ENCODE data around the gene OR2T2. TPM values are rescaled to one million over a fixed set of nuclear protein-coding genes. Genes with fewer than 3 reads are reported as not detected.
"Not testable (repeated sequence)": the region's sequence is repeated elsewhere in the genome, so short reads cannot be mapped to it uniquely, and the experiment has no call there.

The OR2T2 gene
- total RNA-seq, 8 experiments from 2014 or later = 0.31 to 1.7 (median 0.33) TPM; not detected in 3

DNA sequence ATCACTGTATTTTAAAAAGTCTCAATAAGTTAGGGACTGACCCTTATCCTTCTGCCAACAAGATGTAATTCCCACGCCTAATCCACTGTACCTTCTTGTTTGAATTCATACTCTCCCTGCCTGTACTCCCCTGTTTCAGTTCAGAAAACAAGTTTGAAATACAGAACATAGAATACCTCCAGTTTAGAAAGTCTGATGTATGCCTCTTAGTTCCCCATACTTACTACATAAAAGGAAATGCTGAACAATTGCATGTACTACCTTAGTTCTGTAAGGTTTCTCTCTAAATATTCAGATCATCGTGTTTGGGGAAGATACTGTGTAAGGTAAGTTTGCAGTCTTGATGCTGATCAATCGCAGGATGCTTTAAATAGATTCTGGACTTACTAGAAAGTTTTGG, 9.1 kb upstream of the OR2T2 start:
- H3K27ac ChIP-seq; in situ Hi-C loops (cut with MboI; ENCODE audit: low pct_unique_long_range_greater_than_20kb in 2 of 9, low sequenced_read_pairs in 9 of 9, unreplicated experiment in 9 of 9); H3K4me1 ChIP-seq (replicated peaks in 1 of 2); ATAC-seq (replicated peaks in 6 of 8); H3K4me3 ChIP-seq: not testable (repeated sequence)
- 0 to 71% (median 50%) methylated on average over 1 of the region's 3 CpGs; no CpG with 5 or more reads in 5 of the 10 experiments for WGBS, 10 experiments

- WGBS, 10 experiments = no CpG with 5 or more reads among the region's 1 CpG
- in situ Hi-C loops (cut with MboI; ENCODE audit: low pct_unique_long_range_greater_than_20kb in 2 of 9, low sequenced_read_pairs in 9 of 9, unreplicated experiment in 9 of 9); H3K4me1 ChIP-seq (replicated peaks in 1 of 2); ATAC-seq (replicated peaks in 6 of 8); H3K27ac ChIP-seq; H3K4me3 ChIP-seq: not testable (repeated sequence)
Observed at GRCh38 chr1:248438668-248439067, 6.8 kb upstream of the OR2T2 start.

DNA sequence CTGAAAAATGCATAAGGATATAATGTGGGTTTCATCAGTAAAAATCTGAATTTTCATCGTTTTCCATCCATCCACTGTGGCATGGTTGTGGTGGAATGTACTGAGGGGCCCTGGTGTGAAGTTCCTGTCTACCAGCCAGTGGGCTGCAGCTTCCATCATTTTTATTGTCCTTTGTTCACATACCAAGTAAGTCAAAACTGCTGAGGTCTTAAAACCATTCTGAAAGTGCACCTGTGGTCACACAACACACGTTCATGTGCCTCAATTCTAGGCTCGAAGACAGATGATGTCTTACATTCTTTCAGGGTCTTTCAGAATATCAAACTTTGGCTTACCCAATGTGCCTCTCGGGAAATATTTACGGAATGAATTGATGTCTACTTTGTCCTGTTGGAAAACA, 6.2 kb upstream of the OR2T2 start:
- 7 to 63% (median 19%) methylated on average over 1 to 4 of the region's 5 CpGs for WGBS, 10 experiments
- H3K4me3 ChIP-seq; H3K27ac ChIP-seq; ATAC-seq (replicated peaks in 6 of 8); H3K4me1 ChIP-seq (replicated peaks in 1 of 2); in situ Hi-C loops (cut with MboI; ENCODE audit: low pct_unique_long_range_greater_than_20kb in 2 of 9, low sequenced_read_pairs in 9 of 9, unreplicated experiment in 9 of 9): not testable (repeated sequence)

DNA sequence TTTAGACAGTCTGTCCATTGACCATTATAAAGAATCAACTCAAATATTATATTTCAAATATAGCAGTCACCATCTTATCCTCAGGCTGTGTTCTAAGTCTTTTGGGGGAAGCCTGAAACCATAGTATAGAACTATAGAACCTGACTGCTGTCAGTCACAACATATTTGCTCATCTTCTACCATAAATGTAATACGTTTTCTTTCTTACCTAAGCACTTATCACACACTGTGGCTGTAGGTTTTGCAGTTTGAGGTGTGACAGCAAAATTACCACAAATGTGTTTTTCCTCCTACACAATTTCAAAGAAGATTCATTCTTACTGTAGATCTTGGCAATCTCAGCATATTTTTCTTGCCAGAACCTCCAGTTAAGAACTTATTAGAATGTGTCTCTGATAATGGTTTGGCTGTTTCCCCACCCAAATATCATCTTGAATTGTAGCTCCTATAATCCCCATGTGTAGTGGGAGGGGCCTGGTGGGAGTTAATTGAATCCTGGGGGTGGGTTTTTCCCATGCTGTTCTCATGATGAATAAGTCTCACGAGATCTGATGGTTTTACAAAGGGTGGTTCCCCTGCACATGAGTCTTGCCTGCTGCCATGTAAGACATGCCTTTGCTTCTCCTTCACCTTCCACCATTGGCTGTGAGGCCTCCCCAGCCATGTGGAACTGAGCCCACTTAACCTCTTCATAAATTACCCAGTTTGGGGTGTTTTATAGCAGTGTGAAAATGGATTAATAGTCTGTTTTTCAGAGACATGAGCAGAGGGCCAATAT, 2.7 kb upstream of the OR2T2 start:
- WGBS, 10 experiments = 0 to 17% methylated on average over 1 of the region's 2 CpGs; no CpG with 5 or more reads in 8 of the 10 experiments
- H3K4me3 ChIP-seq; in situ Hi-C loops (cut with MboI; ENCODE audit: low pct_unique_long_range_greater_than_20kb in 2 of 9, low sequenced_read_pairs in 9 of 9, unreplicated experiment in 9 of 9); H3K27ac ChIP-seq; H3K4me1 ChIP-seq (replicated peaks in 1 of 2); ATAC-seq (replicated peaks in 6 of 8): not testable (repeated sequence)

- peak in 1 of 8 experiments; percentile 55 for ATAC-seq (replicated peaks in 6 of 8)
- in situ Hi-C loops (cut with MboI; ENCODE audit: low pct_unique_long_range_greater_than_20kb in 2 of 9, low sequenced_read_pairs in 9 of 9, unreplicated experiment in 9 of 9); H3K4me3 ChIP-seq; H3K27ac ChIP-seq; H3K4me1 ChIP-seq (replicated peaks in 1 of 2): not testable (repeated sequence)
- 8 to 100% (median 67%) methylated on average over 1 to 4 of the region's 4 CpGs for WGBS, 10 experiments
Observed at GRCh38 chr1:248444603-248445002, 834 bp upstream of the OR2T2 start.

GRCh38 chr1:248448409-248449074, 3.1 kb downstream of the OR2T2 start:
- H3K4me1 ChIP-seq (replicated peaks in 1 of 2); H3K4me3 ChIP-seq; H3K27ac ChIP-seq; ATAC-seq (replicated peaks in 6 of 8); in situ Hi-C loops (cut with MboI; ENCODE audit: low pct_unique_long_range_greater_than_20kb in 2 of 9, low sequenced_read_pairs in 9 of 9, unreplicated experiment in 9 of 9): not testable (repeated sequence)
- no CpG with 5 or more reads among the region's 4 CpGs for WGBS, 10 experiments

GRCh38 chr1:248449821-248450465, 4.5 kb downstream of the OR2T2 start:
- in situ Hi-C loops (cut with MboI; ENCODE audit: low pct_unique_long_range_greater_than_20kb in 2 of 9, low sequenced_read_pairs in 9 of 9, unreplicated experiment in 9 of 9); H3K27ac ChIP-seq; ATAC-seq (replicated peaks in 6 of 8); H3K4me1 ChIP-seq (replicated peaks in 1 of 2); H3K4me3 ChIP-seq: not testable (repeated sequence)
- WGBS, 10 experiments = 0 to 80% (median 20%) methylated on average over 1 of the region's 6 CpGs; no CpG with 5 or more reads in 7 of the 10 experiments

DNA sequence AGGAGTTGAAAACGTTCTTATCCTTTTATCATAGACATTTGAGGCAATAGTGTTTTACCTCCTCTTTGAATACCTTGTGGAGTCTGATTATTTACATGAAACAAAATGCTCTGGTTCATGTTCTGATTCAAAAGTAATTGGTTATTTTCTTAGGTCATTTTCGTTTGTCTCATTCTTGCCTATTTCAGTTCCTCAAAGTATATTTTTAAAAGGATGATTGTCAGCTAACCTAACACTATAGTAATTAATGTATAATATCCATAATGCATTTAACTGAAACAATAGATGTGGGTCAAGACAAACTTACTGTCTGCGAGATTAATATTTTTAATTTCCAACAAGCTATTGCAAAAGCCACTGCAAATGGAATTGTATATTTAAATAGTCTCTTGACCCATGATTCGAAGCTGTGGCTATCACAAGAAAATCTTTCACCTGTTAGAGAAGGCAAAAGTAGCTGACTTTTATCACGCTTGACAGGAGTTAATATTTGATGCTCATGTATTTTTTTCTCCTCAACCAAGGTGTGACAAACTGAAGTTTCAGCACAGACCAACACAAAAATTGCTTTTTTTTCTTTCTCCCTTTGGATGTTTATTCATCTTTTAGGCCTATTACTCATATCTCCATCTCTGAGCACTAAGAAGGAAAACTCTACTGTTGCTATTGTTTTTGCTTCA, 5.2 kb downstream of the OR2T2 start:
- ATAC-seq (replicated peaks in 6 of 8); H3K4me1 ChIP-seq (replicated peaks in 1 of 2); H3K27ac ChIP-seq; H3K4me3 ChIP-seq; in situ Hi-C loops (cut with MboI; ENCODE audit: low pct_unique_long_range_greater_than_20kb in 2 of 9, low sequenced_read_pairs in 9 of 9, unreplicated experiment in 9 of 9): not testable (repeated sequence)
- 17 to 20% methylated on average over 1 to 2 of the region's 5 CpGs; no CpG with 5 or more reads in 8 of the 10 experiments for WGBS, 10 experiments

DNA sequence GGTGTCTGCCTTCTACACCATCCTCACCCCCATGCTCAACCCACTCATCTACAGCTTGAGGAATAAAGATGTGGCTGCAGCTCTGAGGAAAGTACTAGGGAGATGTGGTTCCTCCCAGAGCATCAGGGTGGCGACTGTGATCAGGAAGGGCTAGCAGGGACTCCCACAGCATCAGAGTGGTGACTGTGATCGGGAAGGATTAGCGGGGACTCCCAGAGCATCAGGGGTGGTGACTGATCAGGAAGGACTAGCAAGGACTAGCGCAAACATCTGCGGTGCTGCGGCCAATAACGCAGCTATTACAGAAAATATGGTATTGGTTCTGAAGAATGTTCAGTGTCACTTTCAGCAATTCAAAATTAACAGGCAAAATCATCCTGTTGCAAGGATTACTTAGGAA, 8.2 kb downstream of the OR2T2 start:
- no CpG with 5 or more reads among the region's 7 CpGs for WGBS, 10 experiments
- ATAC-seq (replicated peaks in 6 of 8); H3K27ac ChIP-seq; in situ Hi-C loops (cut with MboI; ENCODE audit: low pct_unique_long_range_greater_than_20kb in 2 of 9, low sequenced_read_pairs in 9 of 9, unreplicated experiment in 9 of 9); H3K4me3 ChIP-seq; H3K4me1 ChIP-seq (replicated peaks in 1 of 2): not testable (repeated sequence)

- H3K4me1 ChIP-seq (replicated peaks in 1 of 2); H3K4me3 ChIP-seq; H3K27ac ChIP-seq; ATAC-seq (replicated peaks in 6 of 8); in situ Hi-C loops (cut with MboI; ENCODE audit: low pct_unique_long_range_greater_than_20kb in 2 of 9, low sequenced_read_pairs in 9 of 9, unreplicated experiment in 9 of 9): not testable (repeated sequence)
- no CpG with 5 or more reads among the region's 4 CpGs for WGBS, 10 experiments
Observed at GRCh38 chr1:248455045-248455444, 9.6 kb downstream of the OR2T2 start.

DNA sequence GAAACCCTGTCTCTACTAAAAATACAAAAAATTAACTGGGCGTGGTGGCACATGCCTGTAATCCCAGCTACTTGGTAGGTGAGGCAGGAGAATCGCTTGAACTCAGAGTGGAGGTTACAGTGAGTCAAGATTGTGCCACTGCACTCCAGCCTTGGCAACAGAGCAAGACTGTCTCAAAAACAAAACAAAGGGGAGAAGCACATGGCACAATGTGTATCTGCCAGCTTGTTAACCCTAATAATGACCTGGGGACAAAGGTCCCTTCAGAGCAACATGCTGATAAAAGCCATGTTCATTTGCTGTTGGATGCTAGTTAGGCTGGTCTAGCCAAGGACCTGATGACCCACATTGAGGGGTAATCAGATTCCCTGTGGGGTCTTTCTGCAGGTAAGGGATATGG, 11.2 kb downstream of the OR2T2 start:
- ATAC-seq (replicated peaks in 6 of 8); H3K4me3 ChIP-seq; H3K27ac ChIP-seq; in situ Hi-C loops (cut with MboI; ENCODE audit: low pct_unique_long_range_greater_than_20kb in 2 of 9, low sequenced_read_pairs in 9 of 9, unreplicated experiment in 9 of 9); H3K4me1 ChIP-seq (replicated peaks in 1 of 2): not testable (repeated sequence)
- no CpG with 5 or more reads among the region's 2 CpGs for WGBS, 10 experiments

DNA sequence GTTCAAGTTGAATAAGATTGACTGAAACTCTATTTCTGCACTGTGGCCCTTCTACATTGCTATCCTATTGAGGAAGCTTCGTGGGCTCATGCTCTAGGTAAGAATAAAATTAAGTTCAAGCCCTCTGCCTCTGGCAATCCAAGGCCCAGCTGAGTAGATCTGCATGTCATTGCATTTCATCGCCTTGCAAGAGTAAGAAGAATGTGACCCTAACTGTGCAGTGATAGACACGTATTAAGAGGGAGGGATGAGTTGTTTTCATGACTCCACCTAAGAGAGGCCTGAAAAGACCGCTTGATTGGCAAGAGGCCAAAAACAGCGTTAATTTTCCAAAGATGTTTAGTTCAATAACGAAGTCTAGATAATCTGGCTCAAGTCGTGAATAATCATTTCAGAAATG, 13.7 kb downstream of the OR2T2 start:
- H3K4me1 ChIP-seq (replicated peaks in 1 of 2); H3K4me3 ChIP-seq; in situ Hi-C loops (cut with MboI; ENCODE audit: low pct_unique_long_range_greater_than_20kb in 2 of 9, low sequenced_read_pairs in 9 of 9, unreplicated experiment in 9 of 9); H3K27ac ChIP-seq: not testable (repeated sequence)
- 10 to 39% (median 18%) methylated on average over 2 to 6 of the region's 7 CpGs; no CpG with 5 or more reads in 3 of the 10 experiments for WGBS, 10 experiments
- peak in 3 of 8 experiments; percentile 37 to 85 (median 67) for ATAC-seq (replicated peaks in 6 of 8)

DNA sequence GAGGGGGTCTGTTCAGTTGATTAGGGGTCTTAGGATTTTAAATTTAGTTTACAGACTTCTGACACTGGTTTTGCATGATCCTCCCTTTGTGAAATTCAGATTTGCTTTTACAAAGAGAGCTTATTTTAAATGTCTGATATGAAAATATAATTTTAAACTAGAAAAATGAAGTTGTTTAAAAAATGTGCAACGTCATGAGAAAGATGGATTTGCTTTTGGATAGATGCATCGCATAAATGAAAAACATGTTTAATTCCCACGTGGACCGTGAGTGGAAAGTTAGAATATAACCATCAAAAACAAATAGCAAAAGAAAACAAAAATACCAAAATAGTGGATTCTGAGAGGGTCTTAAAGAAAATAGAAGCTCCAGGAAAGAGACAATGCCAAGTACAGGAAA, 25.7 kb downstream of the OR2T2 start:
- no peaks in the 10 kb centered on the region for H3K4me1 ChIP-seq (replicated peaks in 1 of 2)
- ATAC-seq (replicated peaks in 6 of 8) = no peak
- in situ Hi-C loops (cut with MboI; ENCODE audit: low pct_unique_long_range_greater_than_20kb in 2 of 9, low sequenced_read_pairs in 9 of 9, unreplicated experiment in 9 of 9) = no loop called here
- no peak overlapping the region for H3K27ac ChIP-seq
- H3K4me3 ChIP-seq = no peak overlapping the region
- WGBS, 10 experiments = 0 to 71% (median 55%) methylated on average over 1 to 4 of the region's 4 CpGs
